Liver (tissue), 3 donors: ENCODE results near the gene KLF15.

Experiments used
- CTCF ChIP-seq: fragments of 150-350 bp; IDR thresholded peaks from 2 replicates; pipeline ENCODE4 v1.5.1; 2017; ENCODE audit warnings: improper control_type of control experiment, low read depth, low read length; ENCODE audit not compliant: missing input control
- EGR1 ChIP-seq, 2 donors: IDR thresholded peaks; 2 replicates each; pipeline ENCODE4 v1.6.1; 2016 to 2018; ENCODE audit warnings: antibody characterized with exemption in 2 of 2, low read depth in 2 of 2
- FOXA2 ChIP-seq: IDR thresholded peaks from 2 replicates; pipeline ENCODE4 v1.6.1; 2016; ENCODE audit warnings: antibody characterized with exemption
- GABPA ChIP-seq, 2 donors: IDR thresholded peaks in 1 of 2; conservative IDR thresholded peaks in 1 of 2; 2 replicates each; pipeline ENCODE4 v1.6.1; 2016; ENCODE audit warnings: antibody characterized with exemption in 2 of 2, mild to moderate bottlenecking in 1 of 2, moderate library complexity in 1 of 2
- MAX ChIP-seq: IDR thresholded peaks from 2 replicates; pipeline ENCODE4 v1.6.1; 2016; ENCODE audit warnings: antibody characterized with exemption
- RAD21 ChIP-seq, 2 donors: IDR thresholded peaks; 2 replicates each; pipeline ENCODE4 v1.6.1; 2016; ENCODE audit warnings: antibody characterized with exemption in 2 of 2, mild to moderate bottlenecking in 2 of 2
- REST ChIP-seq: IDR thresholded peaks from 2 replicates; pipeline ENCODE4 v1.6.1; 2016; ENCODE audit warnings: antibody characterized with exemption, mild to moderate bottlenecking
- RXRA ChIP-seq, 2 donors: IDR thresholded peaks; 2 replicates each; pipeline ENCODE4 v1.6.1; 2017 to 2018; ENCODE audit warnings: antibody characterized with exemption in 2 of 2, mild to moderate bottlenecking in 1 of 2
- TAF1 ChIP-seq: conservative IDR thresholded peaks from 2 replicates; pipeline ENCODE4 v1.6.1; 2016; ENCODE audit warnings: antibody characterized with exemption, mild to moderate bottlenecking
- ZBTB33 ChIP-seq: IDR thresholded peaks from 2 replicates; pipeline ENCODE4 v1.6.1; 2016; ENCODE audit warnings: antibody characterized with exemption
- donor health status: healthy.
- donor health status: healthy.

- TF ChIP-seq CTCF (no peak), RAD21 (IDR thresholded peaks at IDR 0.05) (no peak), EGR1 (IDR thresholded peaks at IDR 0.05; ENCODE audit: low read depth in 2 of 2) (no peak), MAX (no peak), GABPA (IDR thresholded peaks at IDR 0.05 in 1 of 2, conservative IDR thresholded peaks at IDR 0.05 in 1 of 2) (no peak), ZBTB33 (no peak), REST (no peak), RXRA (IDR thresholded peaks at IDR 0.05) (no peak), FOXA2 (no peak), TAF1 (no peak)
Observed at GRCh38 chr3:126397610-126398422, 40.6 kb upstream of the KLF15 start.
